Activated B cell treated with CpG ODN at 0.5 μM for 24 hours (primary cell): ENCODE data around the gene TFB1M. TPM values are rescaled to one million over a fixed set of nuclear protein-coding genes. Genes with fewer than 3 reads are reported as not detected.
A peak's percentile ranks its signal among the peaks of the same experiment; 100 is the strongest.

ENCODE experiments used
- ATAC-seq: fragments of 200-7000 bp; cut with Tn5 transposase; one replicate; pipeline ENCODE4 v1.10.0; 2021; ENCODE audit warnings: low read depth, mild to moderate bottlenecking, moderate library complexity
- CTCF ChIA-PET: fragments of 350-600 bp; sonication (Branson Sonifier 250); formaldehyde crosslinking; loops from one replicate; lab custom pipeline; 2021; ENCODE audit warnings: antibody characterized with exemption; lab: Charles Lee
- POLR2A ChIA-PET: fragments of 350-600 bp; sonication (Branson Sonifier 250); formaldehyde crosslinking; loops from one replicate; lab custom pipeline; 2021; ENCODE audit warnings: antibody characterized with exemption; lab: Charles Lee
- DNase-seq: peaks from one replicate; pipeline ENCODE4 v3.0.0; 2022
- H3K27ac Mint-ChIP-seq: one replicate; pipeline ENCODE4 v1.8.0; 2020; ENCODE audit warnings: mixed read lengths
- H3K27me3 Mint-ChIP-seq: one replicate; pipeline ENCODE4 v1.8.0; 2021; ENCODE audit warnings: mixed read lengths
- H3K36me3 Mint-ChIP-seq: one replicate; pipeline ENCODE4 v1.8.0; 2021; ENCODE audit warnings: low read depth, mixed read lengths
- H3K4me1 Mint-ChIP-seq: one replicate; pipeline ENCODE4 v1.8.0; 2021; ENCODE audit warnings: mixed read lengths
- H3K4me3 Mint-ChIP-seq: one replicate; pipeline ENCODE4 v1.8.0; 2020; ENCODE audit warnings: mild to moderate bottlenecking, mixed read lengths
- H3K9me3 Mint-ChIP-seq: one replicate; pipeline ENCODE4 v1.8.0; 2020; ENCODE audit warnings: mixed read lengths
- CTCF ChIP-seq: fragments of 200-600 bp; IDR thresholded peaks from one replicate; pipeline ENCODE4 v1.8.0; 2022; ENCODE audit warnings: antibody characterized with exemption, mild to moderate bottlenecking
- intact Hi-C: fragments of 100-400 bp; cut with micrococcal nuclease; formaldehyde crosslinking; loops from one replicate; pipeline ENCODE4 v1.15.1; 2024
- total RNA-seq: library from RNA; stranded (reverse); gene quantifications from 2 replicates; pipeline ENCODE4 v1.2.3, GENCODE V29; 2022

The TFB1M gene
- total RNA-seq, 1 donor from 2014 or later = 41.5 TPM

- Mint-ChIP-seq H3K4me1 (peaks cover 32% of the 10 kb centered on the region), H3K4me3 (no peak overlapping the region), H3K9me3 (no peaks in the 10 kb centered on the region), H3K27me3 (no peaks in the 10 kb centered on the region), H3K36me3 (peaks cover 62% of the 10 kb centered on the region), H3K27ac (peak overlapping the region; percentile 3)
- intact Hi-C loops = loop anchor here (5.0 to 10.0 kb wide), 3 partner anchors 387 to 634 kb away; no protein-coding TSS in a partner anchor
- DNase-seq (no peak), ATAC-seq (no peak)
- ChIA-PET CTCF (no interaction called here), POLR2A (no interaction called here)
- no peak for TF ChIP-seq CTCF
These were observed 2.7 kb downstream of the TFB1M start for GRCh38 chr6:155311583-155311982.

GRCh38 chr6:155311086-155311485 lies 3.2 kb downstream of the TFB1M start:
- CTCF ChIA-PET = no interaction called here

GRCh38 chr6:155310596-155310995 lies 3.7 kb downstream of the TFB1M start:
- peaks cover 32% of the 10 kb centered on the region for H3K4me1 Mint-ChIP-seq
- ATAC-seq (no peak), DNase-seq (no peak)
- no peak overlapping the region for H3K27ac Mint-ChIP-seq
- POLR2A ChIA-PET = no interaction called here
- no peak overlapping the region for H3K4me3 Mint-ChIP-seq
- H3K27me3 Mint-ChIP-seq = no peaks in the 10 kb centered on the region
- peaks cover 66% of the 10 kb centered on the region for H3K36me3 Mint-ChIP-seq
- TF ChIP-seq CTCF = no peak
- CTCF ChIA-PET = no interaction called here
- no peaks in the 10 kb centered on the region for H3K9me3 Mint-ChIP-seq
- intact Hi-C loops = loop anchor here (5.0 to 10.0 kb wide), 3 partner anchors 386 to 633 kb away; no protein-coding TSS in a partner anchor

More at GRCh38 chr6:155311086-155311485, 3.2 kb downstream of the TFB1M start:
- ATAC-seq (no peak), DNase-seq (no peak)
- H3K27me3 Mint-ChIP-seq = no peaks in the 10 kb centered on the region
- no peaks in the 10 kb centered on the region for H3K9me3 Mint-ChIP-seq
- POLR2A ChIA-PET = no interaction called here
- peaks cover 66% of the 10 kb centered on the region for H3K36me3 Mint-ChIP-seq
- no peak overlapping the region for H3K27ac Mint-ChIP-seq
- intact Hi-C loops = loop anchor here (5.0 to 10.0 kb wide), 3 partner anchors 386 to 634 kb away; no protein-coding TSS in a partner anchor
- peaks cover 32% of the 10 kb centered on the region for H3K4me1 Mint-ChIP-seq
- no peak for TF ChIP-seq CTCF
- no peak overlapping the region for H3K4me3 Mint-ChIP-seq

- Mint-ChIP-seq H3K27ac (no peak overlapping the region), H3K4me3 (no peak overlapping the region), H3K36me3 (peaks cover 64% of the 10 kb centered on the region), H3K27me3 (no peaks in the 10 kb centered on the region), H3K9me3 (no peaks in the 10 kb centered on the region), H3K4me1 (peaks cover 21% of the 10 kb centered on the region)
- DNase-seq (no peak), ATAC-seq (no peak)
- ChIA-PET CTCF (no interaction called here), POLR2A (no interaction called here)
- TF ChIP-seq CTCF = no peak
- intact Hi-C loops = no loop called here
These were observed 5.1 kb downstream of the TFB1M start for GRCh38 chr6:155309150-155309549.

GRCh38 chr6:155306958-155307357 lies 7.3 kb downstream of the TFB1M start:
- Mint-ChIP-seq H3K27ac (no peak overlapping the region), H3K36me3 (peaks cover 67% of the 10 kb centered on the region), H3K4me1 (peaks cover 10% of the 10 kb centered on the region), H3K4me3 (no peak overlapping the region), H3K9me3 (no peaks in the 10 kb centered on the region), H3K27me3 (no peaks in the 10 kb centered on the region)
- CTCF ChIA-PET = interaction anchor here (1.2 kb wide), 1 partner anchor 22 kb away, joined by 3 read pairs; no protein-coding TSS in a partner anchor
- intact Hi-C loops = no loop called here
- POLR2A ChIA-PET = interaction anchor here (0.7 kb wide), 2 partner anchors 19 to 520 kb away, joined by 3 to 7 read pairs; no protein-coding TSS in a partner anchor
- ATAC-seq (no peak), DNase-seq (no peak)
- no peak for TF ChIP-seq CTCF
